Vagina (tissue), 2 donors: ENCODE data around the gene NAV2. TPM values are rescaled to one million over a fixed set of nuclear protein-coding genes. Genes with fewer than 3 reads are reported as not detected.

Experiments
- DNase-seq, 2 donors: peaks; one replicate each; pipeline ENCODE4 v3.0.0-alpha.2; 2017; ENCODE audit errors: extremely low spot score in 2 of 2
- H3K27ac ChIP-seq: fragments of 200-600 bp; sonication (generic); one replicate; pipeline ENCODE4 v1.5.1; 2019
- H3K27me3 ChIP-seq: fragments of 200-600 bp; sonication (generic); one replicate; pipeline ENCODE4 v1.5.1; 2019
- H3K36me3 ChIP-seq, 2 donors: fragments of 200-600 bp; sonication (generic); one replicate each; pipeline ENCODE4 v1.5.1; 2017 to 2019
- H3K4me1 ChIP-seq: fragments of 200-600 bp; sonication (generic); one replicate; pipeline ENCODE4 v1.5.1; 2019
- H3K4me3 ChIP-seq, 2 donors: fragments of 200-600 bp; sonication (generic); 1 replicate in 1 of 2; 2 replicates in 1 of 2; pipeline ENCODE4 v1.5.1; 2016 to 2019
- H3K9me3 ChIP-seq: fragments of 200-600 bp; sonication (generic); one replicate; pipeline ENCODE4 v1.5.1; 2019
- POLR2A ChIP-seq, 2 donors: fragments of 450-650 bp; IDR thresholded peaks; one replicate each; pipeline ENCODE4 v1.6.1; 2017; ENCODE audit warnings: antibody characterized with exemption in 2 of 2, mild to moderate bottlenecking in 2 of 2, moderate library complexity in 2 of 2
- POLR2AphosphoS5 ChIP-seq, 2 donors: sonication (generic); formaldehyde crosslinking; IDR thresholded peaks; one replicate each; pipeline ENCODE4 v1.9.0; 2017; ENCODE audit warnings: antibody characterized with exemption in 2 of 2, mild to moderate bottlenecking in 2 of 2, low read depth in 1 of 2; ENCODE audit not compliant: insufficient read depth in 1 of 2
- intact Hi-C: fragments of 100-400 bp; cut with DNase I; formaldehyde crosslinking; loops from one replicate; pipeline ENCODE4 v1.15.1; 2023
- total RNA-seq: library from RNA; depleted of rRNA; stranded (reverse); fragments of >200 nt; gene quantifications from one replicate; pipeline ENCODE4 v1.2.3, GENCODE V29; 2016
- TF ChIP-seq, protein P1 (sequence below), 3 experiments: fragments of 450-650 bp in 2 of 3; fragments of 200-600 bp in 1 of 3; sonication (generic) in 1 of 3; IDR thresholded peaks; one replicate each; pipeline ENCODE4 v1.5.1; 2017 to 2019; ENCODE audit warnings: antibody characterized with exemption in 3 of 3, mild to moderate bottlenecking in 2 of 3, moderate library complexity in 2 of 3

The NAV2 gene
- total RNA-seq, 1 donor from 2014 or later: 25.3 TPM

- TF ChIP-seq POLR2A (IDR thresholded peaks at IDR 0.05) (no peak), POLR2AphosphoS5 (IDR thresholded peaks at IDR 0.05; ENCODE audit: insufficient read depth in 1 of 2, low read depth in 1 of 2) (no peak)
- TF ChIP-seq, protein P1, sequence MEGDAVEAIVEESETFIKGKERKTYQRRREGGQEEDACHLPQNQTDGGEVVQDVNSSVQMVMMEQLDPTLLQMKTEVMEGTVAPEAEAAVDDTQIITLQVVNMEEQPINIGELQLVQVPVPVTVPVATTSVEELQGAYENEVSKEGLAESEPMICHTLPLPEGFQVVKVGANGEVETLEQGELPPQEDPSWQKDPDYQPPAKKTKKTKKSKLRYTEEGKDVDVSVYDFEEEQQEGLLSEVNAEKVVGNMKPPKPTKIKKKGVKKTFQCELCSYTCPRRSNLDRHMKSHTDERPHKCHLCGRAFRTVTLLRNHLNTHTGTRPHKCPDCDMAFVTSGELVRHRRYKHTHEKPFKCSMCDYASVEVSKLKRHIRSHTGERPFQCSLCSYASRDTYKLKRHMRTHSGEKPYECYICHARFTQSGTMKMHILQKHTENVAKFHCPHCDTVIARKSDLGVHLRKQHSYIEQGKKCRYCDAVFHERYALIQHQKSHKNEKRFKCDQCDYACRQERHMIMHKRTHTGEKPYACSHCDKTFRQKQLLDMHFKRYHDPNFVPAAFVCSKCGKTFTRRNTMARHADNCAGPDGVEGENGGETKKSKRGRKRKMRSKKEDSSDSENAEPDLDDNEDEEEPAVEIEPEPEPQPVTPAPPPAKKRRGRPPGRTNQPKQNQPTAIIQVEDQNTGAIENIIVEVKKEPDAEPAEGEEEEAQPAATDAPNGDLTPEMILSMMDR (IDR thresholded peaks at IDR 0.05): no peak
- intact Hi-C loops: loop anchor here (5.0 kb wide), 1 partner anchor 182 kb away; no protein-coding TSS in a partner anchor
- Histone ChIP-seq H3K4me1 (peaks cover 5% of the 10 kb centered on the region), H3K4me3 (no peak overlapping the region), H3K27me3 (no peaks in the 10 kb centered on the region), H3K9me3 (no peaks in the 10 kb centered on the region), H3K27ac (no peak overlapping the region), H3K36me3 (no peaks in the 10 kb centered on the region)
- DNase-seq: no peak
Measured at GRCh38 chr11:20129665-20130064, 417.0 kb downstream of the NAV2 start.

- no peak for DNase-seq
- H3K9me3 ChIP-seq: no peaks in the 10 kb centered on the region
- TF ChIP-seq POLR2AphosphoS5 (IDR thresholded peaks at IDR 0.05; ENCODE audit: insufficient read depth in 1 of 2, low read depth in 1 of 2): peak in 1 of 2 donors; percentile 37
- TF ChIP-seq, protein P1 (IDR thresholded peaks at IDR 0.05): peak; percentile 14 to 83 (median 66)
- TF ChIP-seq POLR2A (IDR thresholded peaks at IDR 0.05): no peak
- H3K4me1 ChIP-seq: peaks cover 5% of the 10 kb centered on the region
- intact Hi-C loops: no loop called here
- H3K27ac ChIP-seq: no peak overlapping the region
- H3K36me3 ChIP-seq: no peaks in the 10 kb centered on the region
- peak overlapping the region; percentile 39 to 49 for H3K4me3 ChIP-seq
- H3K27me3 ChIP-seq: no peaks in the 10 kb centered on the region
Measured at GRCh38 chr11:20131788-20132666, 419.4 kb downstream of the NAV2 start.

DNA sequence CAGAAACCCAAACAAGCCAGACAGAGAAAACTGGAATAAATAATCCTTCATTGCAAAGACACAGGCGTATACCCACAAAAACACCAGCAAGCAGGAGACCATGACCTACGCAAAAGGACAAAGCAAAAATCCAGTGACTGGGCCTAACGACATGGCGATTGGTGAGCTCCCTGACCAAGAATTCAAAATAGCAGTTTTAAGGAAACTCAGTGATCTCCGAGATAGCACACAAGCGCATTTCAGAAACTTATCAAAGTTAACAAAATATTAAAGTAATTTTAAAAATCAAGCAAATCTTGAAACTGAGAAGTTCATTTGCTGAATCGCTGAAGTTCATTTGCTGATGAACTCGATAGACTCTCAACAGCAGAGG is 420.0 kb downstream of the NAV2 start:
- TF ChIP-seq POLR2A (IDR thresholded peaks at IDR 0.05): no peak
- TF ChIP-seq, protein P1 (IDR thresholded peaks at IDR 0.05): peak in 1 of 3 experiments; percentile 11
- TF ChIP-seq POLR2AphosphoS5 (IDR thresholded peaks at IDR 0.05; ENCODE audit: insufficient read depth in 1 of 2, low read depth in 1 of 2): no peak
- Histone ChIP-seq H3K4me1 (peaks cover 5% of the 10 kb centered on the region), H3K9me3 (no peaks in the 10 kb centered on the region), H3K4me3 (peak overlapping the region in 1 of 2 donors; percentile 39), H3K36me3 (no peaks in the 10 kb centered on the region), H3K27ac (no peak overlapping the region), H3K27me3 (no peaks in the 10 kb centered on the region)
- intact Hi-C loops: no loop called here
- no peak for DNase-seq

- H3K27ac ChIP-seq: no peak overlapping the region
- no peak overlapping the region for H3K4me3 ChIP-seq
- H3K36me3 ChIP-seq: no peaks in the 10 kb centered on the region
- DNase-seq: no peak
- TF ChIP-seq POLR2AphosphoS5 (IDR thresholded peaks at IDR 0.05; ENCODE audit: insufficient read depth in 1 of 2, low read depth in 1 of 2): no peak
- no peak for TF ChIP-seq POLR2A (IDR thresholded peaks at IDR 0.05)
- TF ChIP-seq, protein P1 (IDR thresholded peaks at IDR 0.05): no peak
- peaks cover 5% of the 10 kb centered on the region for H3K4me1 ChIP-seq
- H3K27me3 ChIP-seq: no peaks in the 10 kb centered on the region
- no peaks in the 10 kb centered on the region for H3K9me3 ChIP-seq
- intact Hi-C loops: no loop called here
Measured at GRCh38 chr11:20134991-20135736, 422.5 kb downstream of the NAV2 start.
